Left hindlimb (tissue), 1 donor: ENCODE results near the gene RTRAF.

Source experiments
- DNase-seq: peaks from one replicate; pipeline ENCODE4 v3.0.0-alpha.2; 2018

Gene RTRAF

GRCh38 chr14:52021957-52022600 is 32.7 kb downstream of the RTRAF start:
- DNase-seq: no peak

- DNase-seq: no peak
Measured at GRCh38 chr14:52023518-52023917, 34.2 kb downstream of the RTRAF start.

GRCh38 chr14:52025310-52025709 is 36.0 kb downstream of the RTRAF start:
- DNase-seq: no peak

- DNase-seq: peak; percentile 47
Measured at GRCh38 chr14:52026017-52026660, 36.8 kb downstream of the RTRAF start.

GRCh38 chr14:52026901-52027300 is 37.6 kb downstream of the RTRAF start:
- DNase-seq: no peak

- no peak for DNase-seq
Measured at GRCh38 chr14:52029881-52030280, 40.5 kb downstream of the RTRAF start.

GRCh38 chr14:52031781-52032180 is 42.4 kb downstream of the RTRAF start:
- peak; percentile 54 for DNase-seq

- DNase-seq: peak; percentile 56
Measured at GRCh38 chr14:52032204-52032801, 43.0 kb downstream of the RTRAF start.

GRCh38 chr14:52033101-52033642 is 43.8 kb downstream of the RTRAF start:
- no peak for DNase-seq

- no peak for DNase-seq
Measured at GRCh38 chr14:52039124-52039815, 49.9 kb downstream of the RTRAF start.

- no peak for DNase-seq
Measured at GRCh38 chr14:52040598-52040997, 51.3 kb downstream of the RTRAF start.

- DNase-seq: no peak
Measured at GRCh38 chr14:52042371-52043289, 53.3 kb downstream of the RTRAF start.

GRCh38 chr14:52043690-52044089 is 54.3 kb downstream of the RTRAF start:
- no peak for DNase-seq

GRCh38 chr14:52044791-52045522 is 55.6 kb downstream of the RTRAF start:
- DNase-seq: peak; percentile 47

GRCh38 chr14:52046376-52046917 is 57.1 kb downstream of the RTRAF start:
- no peak for DNase-seq

- no peak for DNase-seq
Measured at GRCh38 chr14:52048116-52048515, 58.8 kb downstream of the RTRAF start.

- DNase-seq: peak; percentile 57
Measured at GRCh38 chr14:52048641-52049204, 59.4 kb downstream of the RTRAF start.

GRCh38 chr14:52049271-52049670 is 59.9 kb downstream of the RTRAF start:
- no peak for DNase-seq

GRCh38 chr14:52049721-52050588 is 60.6 kb downstream of the RTRAF start:
- no peak for DNase-seq

GRCh38 chr14:52051251-52051650 is 61.9 kb downstream of the RTRAF start:
- no peak for DNase-seq
